PFSK-1 (cell line): ENCODE data around the gene HDAC11.

Experiments
- POLR2AphosphoS5 ChIP-seq: IDR thresholded peaks from 2 replicates; pipeline ENCODE4 v1.6.1; 2012; ENCODE audit warnings: low read depth, mild to moderate bottlenecking, control low read depth, low read length, moderate library complexity
- SIN3A ChIP-seq: IDR thresholded peaks from 2 replicates; pipeline ENCODE4 v1.6.1; 2012; ENCODE audit warnings: mild to moderate bottlenecking, low read length, moderate library complexity, borderline replicate concordance; ENCODE audit not compliant: insufficient read depth
- TAF1 ChIP-seq: IDR thresholded peaks from 2 replicates; pipeline ENCODE4 v1.6.1; 2012; ENCODE audit warnings: low read length, control low read depth, borderline replicate concordance; ENCODE audit not compliant: insufficient read depth
- TF ChIP-seq, protein P1 (sequence below), 2 experiments: IDR thresholded peaks; 2 replicates each; pipeline versions ENCODE4 v1.6.1 to v1.8.0; 2011 to 2012; ENCODE audit warnings: low read depth in 2 of 2, low read length in 2 of 2, control low read depth in 1 of 2, inconsistent platforms in 1 of 2, mild to moderate bottlenecking in 1 of 2, moderate library complexity in 1 of 2; ENCODE audit not compliant: insufficient read depth in 1 of 2

DNA sequence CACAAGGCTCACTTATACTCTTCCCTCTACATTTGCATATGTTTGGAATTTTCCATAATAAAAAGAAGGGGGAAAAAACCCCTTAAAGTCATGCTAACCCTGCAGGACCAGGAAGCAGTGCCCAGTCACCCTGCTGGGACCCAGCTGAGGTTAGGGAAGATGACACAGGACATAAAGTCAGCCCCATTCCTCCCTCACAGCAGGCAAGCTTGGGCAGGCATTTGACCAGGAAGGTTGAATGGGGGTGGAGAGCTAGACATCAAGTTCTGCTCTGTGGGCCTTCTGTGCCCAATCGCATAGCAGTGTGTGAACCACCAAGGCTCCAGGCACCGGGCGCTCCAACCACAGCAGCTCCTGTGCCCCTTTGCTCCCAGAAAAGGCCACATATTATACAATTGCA is 7.1 kb upstream of the HDAC11 start:
- TF ChIP-seq POLR2AphosphoS5 (no peak), TAF1 (no peak), SIN3A (no peak)
- TF ChIP-seq, protein P1, sequence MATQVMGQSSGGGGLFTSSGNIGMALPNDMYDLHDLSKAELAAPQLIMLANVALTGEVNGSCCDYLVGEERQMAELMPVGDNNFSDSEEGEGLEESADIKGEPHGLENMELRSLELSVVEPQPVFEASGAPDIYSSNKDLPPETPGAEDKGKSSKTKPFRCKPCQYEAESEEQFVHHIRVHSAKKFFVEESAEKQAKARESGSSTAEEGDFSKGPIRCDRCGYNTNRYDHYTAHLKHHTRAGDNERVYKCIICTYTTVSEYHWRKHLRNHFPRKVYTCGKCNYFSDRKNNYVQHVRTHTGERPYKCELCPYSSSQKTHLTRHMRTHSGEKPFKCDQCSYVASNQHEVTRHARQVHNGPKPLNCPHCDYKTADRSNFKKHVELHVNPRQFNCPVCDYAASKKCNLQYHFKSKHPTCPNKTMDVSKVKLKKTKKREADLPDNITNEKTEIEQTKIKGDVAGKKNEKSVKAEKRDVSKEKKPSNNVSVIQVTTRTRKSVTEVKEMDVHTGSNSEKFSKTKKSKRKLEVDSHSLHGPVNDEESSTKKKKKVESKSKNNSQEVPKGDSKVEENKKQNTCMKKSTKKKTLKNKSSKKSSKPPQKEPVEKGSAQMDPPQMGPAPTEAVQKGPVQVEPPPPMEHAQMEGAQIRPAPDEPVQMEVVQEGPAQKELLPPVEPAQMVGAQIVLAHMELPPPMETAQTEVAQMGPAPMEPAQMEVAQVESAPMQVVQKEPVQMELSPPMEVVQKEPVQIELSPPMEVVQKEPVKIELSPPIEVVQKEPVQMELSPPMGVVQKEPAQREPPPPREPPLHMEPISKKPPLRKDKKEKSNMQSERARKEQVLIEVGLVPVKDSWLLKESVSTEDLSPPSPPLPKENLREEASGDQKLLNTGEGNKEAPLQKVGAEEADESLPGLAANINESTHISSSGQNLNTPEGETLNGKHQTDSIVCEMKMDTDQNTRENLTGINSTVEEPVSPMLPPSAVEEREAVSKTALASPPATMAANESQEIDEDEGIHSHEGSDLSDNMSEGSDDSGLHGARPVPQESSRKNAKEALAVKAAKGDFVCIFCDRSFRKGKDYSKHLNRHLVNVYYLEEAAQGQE (IDR thresholded peaks at IDR 0.05; ENCODE audit: insufficient read depth in 1 of 2, low read depth in 2 of 2, low read length in 2 of 2) = no peak
